AG08395 (cell line): Measurements from ENCODE around the gene CCDC198.

ENCODE experiments used
- DNase-seq: peaks from one replicate; pipeline ENCODE4 v3.0.0; 2012; ENCODE audit warnings: mixed read lengths, low spot score

The CCDC198 gene

DNA sequence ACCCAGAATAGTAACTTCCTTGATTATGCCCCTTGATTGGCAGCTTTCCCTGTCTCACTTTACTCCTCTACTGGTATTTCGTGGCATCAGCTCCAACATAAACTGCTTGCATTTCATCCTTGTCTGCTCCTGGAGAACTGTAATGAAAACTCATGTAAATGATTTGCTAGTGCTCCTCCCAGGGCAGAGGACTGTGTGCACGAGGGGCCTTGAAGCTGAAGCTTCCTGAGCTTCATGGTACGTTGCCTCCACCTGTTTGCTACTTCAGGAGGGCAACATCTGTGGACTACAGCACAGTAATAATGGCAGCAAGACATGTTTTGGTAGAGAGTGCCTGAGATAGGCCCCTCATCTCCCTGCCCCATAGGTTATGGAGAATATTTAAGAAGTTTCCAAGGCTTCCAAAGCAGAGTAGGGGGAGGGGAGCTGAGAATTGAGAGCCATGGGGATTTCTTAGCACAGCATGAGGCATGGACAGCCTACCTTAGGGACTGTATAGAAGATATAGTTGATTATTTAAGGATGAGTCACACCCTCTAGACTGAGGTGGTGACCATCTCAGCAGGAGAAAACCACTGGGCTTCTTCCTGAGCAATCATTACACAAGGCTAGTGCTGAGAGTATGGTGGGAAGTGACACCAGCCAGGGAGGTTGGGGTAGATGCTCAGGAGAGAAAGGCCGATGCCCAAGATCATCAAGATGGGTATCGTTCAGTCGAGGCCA is 29.5 kb downstream of the CCDC198 start:
- DNase-seq: no peak

DNA sequence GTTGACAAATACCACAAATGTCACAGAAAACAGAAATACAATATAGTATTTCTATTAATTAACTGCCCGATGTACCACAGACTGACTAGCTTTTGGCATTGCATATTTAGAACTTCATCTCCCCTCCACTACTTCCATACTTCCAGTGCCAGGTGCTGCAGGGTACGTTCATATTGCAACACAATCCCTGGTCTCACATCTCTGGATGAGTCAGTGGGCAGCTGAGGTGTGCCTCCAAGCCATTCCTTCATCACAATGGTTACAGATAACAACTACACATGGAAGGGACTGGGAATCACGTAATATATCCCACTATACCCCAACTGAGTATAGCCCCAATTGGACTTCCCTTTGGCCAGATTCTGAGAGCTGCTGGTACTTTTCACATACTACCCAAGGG is 31.1 kb downstream of the CCDC198 start:
- no peak for DNase-seq

GRCh38 chr14:57461777-57462320 is 31.8 kb downstream of the CCDC198 start:
- DNase-seq: no peak

GRCh38 chr14:57435923-57436322 is 57.7 kb downstream of the CCDC198 start:
- no peak for DNase-seq

GRCh38 chr14:57420986-57421385 is 72.7 kb downstream of the CCDC198 start:
- no peak for DNase-seq

GRCh38 chr14:57420033-57420432 is 73.6 kb downstream of the CCDC198 start:
- no peak for DNase-seq
